Amniotic epithelial cell (primary cell): ENCODE data around the gene SRRM5.
"Not testable (repeated sequence)": the region's sequence is repeated elsewhere in the genome, so short reads cannot be mapped to it uniquely, and the experiment has no call there.

ENCODE experiments used
- DNase-seq: peaks from one replicate; pipeline ENCODE4 v3.0.0-alpha.2; 2010; ENCODE audit warnings: low read depth

SRRM5 gene

DNA sequence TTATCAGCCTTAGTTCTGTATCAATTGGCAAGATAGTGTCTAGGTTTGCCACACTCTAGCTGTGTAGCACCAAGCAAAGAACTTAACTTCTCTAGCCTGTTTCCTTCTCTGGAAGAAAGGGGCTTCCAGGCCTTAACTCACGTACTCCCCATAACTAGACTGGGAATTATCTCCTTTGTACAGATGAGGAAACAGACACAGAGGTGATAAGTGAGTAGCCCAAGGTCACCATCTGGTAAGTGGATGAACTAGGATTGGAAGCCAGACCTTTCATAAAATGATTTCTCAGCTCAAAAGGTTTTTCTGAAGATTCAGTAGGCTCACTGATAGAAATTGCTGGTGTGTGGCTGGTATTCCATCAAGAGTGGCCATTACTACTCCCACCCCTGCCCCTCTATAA, 4.4 kb downstream of the SRRM5 start:
- DNase-seq, result no peak

DNA sequence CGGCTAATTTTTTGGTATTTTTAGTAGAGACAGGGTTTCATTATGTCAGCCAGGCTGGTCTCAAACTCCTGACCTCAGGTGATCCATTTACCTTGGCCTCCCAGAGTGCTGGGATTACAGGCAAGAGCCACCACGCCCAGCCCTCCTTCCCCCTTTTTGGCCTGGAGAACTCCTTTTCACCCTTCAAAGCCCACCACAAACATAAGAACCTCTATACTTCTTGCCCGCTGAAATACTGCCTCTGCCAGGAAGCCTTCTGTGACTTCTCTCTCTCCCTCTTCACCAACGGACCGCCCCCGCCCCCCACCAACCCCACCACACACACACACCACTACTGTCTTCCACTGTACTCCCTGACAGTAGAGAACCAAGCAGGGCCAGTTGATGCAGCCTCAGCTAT, 5.1 kb downstream of the SRRM5 start:
- no peak for DNase-seq

DNA sequence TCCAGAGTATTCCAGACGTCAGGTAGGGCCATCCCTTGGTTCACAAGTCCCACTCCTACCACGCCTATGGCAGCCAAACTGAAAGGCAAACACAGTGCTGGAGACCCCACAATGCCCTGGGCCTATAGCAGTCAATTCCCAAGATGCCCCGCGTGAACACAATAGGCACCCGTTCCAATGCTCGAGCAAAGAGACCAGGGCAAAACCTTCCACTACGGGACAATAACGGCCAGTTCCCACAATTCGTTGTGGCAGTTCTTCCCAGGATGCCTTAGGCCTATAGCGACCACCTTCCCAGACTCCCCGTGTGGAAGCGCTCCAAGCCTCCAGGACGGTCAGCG, 7.0 kb downstream of the SRRM5 start:
- peak; percentile 22 for DNase-seq

DNA sequence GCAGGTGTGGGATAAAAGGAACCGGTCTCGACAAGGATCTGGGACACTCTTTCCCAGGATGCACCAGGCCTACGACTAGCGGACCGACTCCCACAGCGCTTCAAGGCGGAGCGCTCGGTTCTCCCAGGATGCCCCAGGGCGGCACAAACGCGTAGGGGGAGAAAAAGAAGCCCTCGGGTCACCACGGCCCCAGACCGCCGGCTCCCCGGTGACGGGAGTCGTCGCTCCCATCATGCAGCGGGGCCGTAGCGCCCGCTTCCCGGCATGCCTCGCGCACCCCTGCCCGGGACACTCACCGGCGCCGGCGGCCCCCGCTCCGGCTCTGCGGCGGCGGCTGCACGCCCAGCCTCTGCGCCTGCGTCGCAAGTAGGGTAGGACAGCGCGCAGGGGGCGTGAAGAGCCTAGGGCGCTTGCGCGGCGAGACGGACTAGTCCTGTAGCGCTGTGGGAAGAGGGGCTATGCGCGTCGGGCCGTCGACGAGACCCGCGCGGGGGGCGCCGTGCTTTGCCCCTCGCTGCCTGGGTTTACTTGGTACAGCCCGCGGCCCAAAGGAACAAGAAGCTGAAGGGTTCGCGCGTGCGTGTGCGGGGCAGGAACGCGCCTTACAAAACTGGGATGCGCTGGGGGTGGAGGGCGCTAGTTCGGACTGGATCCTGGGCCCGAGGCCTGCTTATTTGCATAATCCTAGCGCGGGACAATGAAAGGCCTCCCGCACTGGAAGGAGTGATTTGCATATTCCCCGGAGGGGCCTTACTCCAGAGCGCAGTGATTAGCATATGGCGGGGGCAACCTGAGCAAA, 7.6 kb downstream of the SRRM5 start, which contains the start of gene ZNF428:
ZNF428 (minus strand) TSS at position 368 of the 799 bp plus-strand sequence. CDS start 5,325 bp downstream, outside the sequence.
- peak; percentile 85 for DNase-seq

DNA sequence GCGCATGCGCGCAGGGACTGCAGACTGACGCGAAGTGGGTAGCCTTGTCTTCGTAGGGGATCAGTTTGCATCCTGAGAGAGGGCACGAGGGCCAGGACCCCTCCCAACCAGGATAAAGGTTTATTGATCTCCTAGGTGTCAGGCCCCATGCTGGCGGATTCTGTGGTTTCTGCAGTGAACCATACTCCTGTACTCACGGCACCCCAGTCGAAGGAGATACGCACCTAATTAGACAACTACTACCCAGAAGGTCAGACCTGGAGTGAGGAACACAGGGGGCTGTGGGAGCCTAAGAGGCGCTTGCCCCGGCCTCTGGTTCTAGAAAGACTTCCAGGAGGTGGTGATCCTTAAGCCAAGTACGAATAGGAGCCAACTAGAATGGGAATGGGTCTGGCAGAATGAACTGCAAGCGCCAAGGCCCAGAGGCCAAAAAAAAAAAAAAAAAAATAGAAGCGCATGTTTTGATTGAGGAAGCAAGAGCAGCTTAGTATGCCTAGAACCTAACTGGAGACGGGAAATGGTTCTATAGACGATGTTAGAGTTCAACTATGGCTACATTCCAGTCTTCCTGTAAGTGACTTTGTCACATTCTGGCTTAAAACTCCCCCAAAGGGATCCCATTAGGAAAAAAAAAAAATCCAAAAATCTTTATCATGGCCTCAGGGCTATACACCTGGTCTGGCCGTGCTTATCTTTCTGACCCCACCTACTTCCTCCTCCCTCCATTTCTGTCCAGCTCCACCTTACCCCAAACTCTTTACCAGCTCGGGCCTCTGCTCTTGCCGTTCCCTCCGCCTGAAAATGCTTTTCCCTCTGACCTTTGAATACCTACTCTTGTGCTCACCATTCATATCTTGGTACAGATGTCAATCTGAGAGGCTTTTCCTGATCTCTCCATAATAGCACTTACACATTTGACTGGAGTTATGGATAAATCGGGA, 8.4 kb downstream of the SRRM5 start:
- DNase-seq, result no peak

DNA sequence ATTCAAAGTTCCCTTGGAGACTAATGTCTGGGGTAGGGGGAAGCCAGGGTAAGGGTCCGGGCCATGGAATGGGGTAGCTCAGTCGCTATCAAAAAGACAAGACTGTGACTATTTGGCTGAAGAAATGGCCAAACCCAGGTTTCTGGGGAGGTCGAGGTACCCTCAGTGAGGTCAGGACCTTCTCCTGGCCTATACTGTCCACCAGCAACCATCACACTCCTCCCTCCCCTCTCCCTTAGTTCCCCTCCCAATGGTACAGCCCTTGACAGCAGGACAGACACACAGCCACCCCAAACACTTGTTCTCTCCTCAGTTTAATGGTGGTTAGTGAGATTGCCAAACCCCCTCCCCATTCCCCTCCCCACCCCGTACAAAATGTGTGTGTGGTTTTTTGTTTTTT, 10.2 kb downstream of the SRRM5 start:
- no peak for DNase-seq

DNA sequence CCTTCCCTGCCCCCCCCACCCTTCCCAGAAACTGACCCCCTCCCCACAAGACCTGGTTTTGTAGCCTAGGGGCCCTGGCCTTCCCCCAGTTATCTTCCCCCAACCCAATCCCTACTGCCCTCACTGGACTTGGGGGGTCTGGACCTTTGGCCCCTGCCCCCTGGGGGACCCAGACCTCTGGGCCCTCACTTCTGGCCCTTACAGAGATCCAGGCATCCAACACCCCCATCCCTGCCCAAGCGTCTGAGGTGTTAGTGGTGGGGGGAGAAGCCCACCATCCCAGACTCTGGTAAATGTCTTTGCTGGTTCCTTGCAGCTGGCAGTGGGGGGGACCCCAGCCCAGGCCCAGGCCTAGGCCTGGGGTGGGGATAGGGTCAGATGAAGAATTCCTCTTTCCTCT, 11.1 kb downstream of the SRRM5 start:
- no peak for DNase-seq

DNA sequence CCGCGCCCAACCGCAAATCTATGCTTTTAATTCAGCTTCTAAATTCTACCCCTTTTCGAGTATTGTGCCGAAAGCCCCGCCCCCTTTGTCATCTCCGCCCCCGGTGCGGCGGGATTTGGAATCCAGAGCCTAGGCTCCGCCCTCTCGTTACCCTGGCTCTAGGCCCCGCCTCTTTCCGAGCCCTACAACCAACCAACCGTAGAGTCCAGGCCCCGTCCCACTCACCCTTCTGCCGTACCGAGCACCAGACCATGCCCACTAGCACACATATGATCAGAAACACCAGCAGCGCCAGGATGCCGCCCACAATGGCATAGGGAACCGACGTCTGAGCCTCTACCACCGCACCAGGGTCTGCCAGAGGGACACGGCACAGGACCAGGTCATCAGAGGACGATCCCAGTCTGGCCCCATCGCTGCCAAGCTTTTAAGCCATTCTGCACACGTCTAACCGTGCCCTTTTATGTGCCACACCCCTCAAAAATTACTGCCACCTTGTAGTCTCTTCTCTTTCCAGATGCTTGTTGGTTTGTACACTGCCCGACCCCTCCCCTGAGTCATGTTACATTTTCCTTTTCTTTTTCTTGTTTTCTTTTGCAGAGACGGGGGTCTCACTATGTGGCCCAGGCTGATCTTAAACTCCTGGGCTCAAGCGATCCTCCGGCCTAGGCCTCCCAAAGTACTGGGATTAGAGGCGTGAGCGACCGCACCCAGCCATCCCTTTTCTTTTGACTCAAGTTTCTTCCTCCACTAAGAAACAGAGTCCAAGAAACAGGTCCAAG, 12.2 kb downstream of the SRRM5 start:
- no peak for DNase-seq

DNA sequence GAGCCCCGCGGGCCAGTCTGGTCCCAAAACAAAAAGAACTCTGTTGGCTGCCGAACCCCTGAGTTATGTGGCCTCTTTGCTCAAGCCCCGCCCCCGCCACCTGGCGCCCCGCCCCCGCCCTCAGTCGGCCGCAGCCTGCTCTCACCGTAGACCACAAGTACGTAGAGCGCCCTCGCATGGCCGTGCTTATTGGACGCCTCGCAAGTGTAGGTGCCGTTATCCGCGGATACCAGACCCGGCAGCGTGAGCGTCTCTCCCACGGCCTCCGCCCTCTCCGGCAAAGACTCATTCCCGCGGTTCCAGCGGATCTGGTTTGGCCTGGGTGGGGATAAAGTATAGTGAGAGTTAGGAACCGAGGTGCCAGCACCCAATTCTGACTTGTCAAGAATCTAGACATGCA, 13.0 kb downstream of the SRRM5 start:
- peak; percentile 74 for DNase-seq

DNA sequence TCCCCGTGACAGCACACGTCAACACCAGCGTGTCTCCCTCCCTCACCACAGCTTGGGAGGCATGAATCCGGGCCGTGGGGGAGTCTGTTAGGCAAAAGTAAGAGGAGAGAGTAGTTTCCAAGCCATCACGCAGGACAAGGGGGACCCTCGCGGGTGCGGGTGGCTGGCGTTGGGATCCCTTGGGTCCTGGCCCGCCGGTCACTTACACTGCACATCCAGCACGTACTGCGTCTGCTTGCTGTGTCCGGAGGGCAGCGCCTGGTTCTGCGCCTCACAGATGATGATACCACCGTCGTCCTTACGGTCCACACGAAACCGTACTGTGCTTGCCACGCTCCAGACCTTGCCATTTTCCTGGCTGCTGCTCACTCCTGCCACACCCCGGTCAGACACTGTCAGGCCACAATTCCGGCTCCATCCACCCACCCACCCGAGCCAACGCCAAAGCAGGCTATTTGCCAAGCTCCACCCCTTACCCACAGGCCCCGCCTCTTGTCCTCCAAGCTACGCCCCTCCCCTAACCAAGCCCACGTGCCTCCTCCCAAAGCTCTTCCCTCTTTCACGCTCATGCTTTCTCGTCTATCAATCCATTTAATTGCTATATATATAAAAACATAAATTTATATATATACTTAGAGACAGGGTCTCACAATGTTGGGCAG, 14.2 kb downstream of the SRRM5 start:
- peak; percentile 38 for DNase-seq

DNA sequence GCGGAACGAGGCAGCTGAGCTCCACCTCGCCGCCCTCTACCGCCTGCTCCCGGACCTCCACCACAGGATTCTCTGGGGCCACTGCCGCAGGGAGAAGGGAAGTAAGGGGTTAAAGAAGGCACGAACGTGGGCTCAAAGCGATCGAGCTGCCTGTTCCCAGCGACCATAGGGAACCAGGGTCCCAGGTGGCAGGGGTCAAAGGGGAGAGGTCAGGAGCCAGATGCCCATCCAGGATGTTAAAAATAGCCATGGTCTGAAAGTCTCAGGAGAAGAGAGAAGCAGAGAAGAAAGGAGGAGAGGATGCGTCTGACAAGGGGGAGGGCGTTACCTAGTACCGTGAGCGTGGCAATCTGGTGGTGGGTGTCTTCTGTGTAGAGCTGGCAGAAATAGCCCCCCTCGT, 14.9 kb downstream of the SRRM5 start:
- DNase-seq, result no peak

DNA sequence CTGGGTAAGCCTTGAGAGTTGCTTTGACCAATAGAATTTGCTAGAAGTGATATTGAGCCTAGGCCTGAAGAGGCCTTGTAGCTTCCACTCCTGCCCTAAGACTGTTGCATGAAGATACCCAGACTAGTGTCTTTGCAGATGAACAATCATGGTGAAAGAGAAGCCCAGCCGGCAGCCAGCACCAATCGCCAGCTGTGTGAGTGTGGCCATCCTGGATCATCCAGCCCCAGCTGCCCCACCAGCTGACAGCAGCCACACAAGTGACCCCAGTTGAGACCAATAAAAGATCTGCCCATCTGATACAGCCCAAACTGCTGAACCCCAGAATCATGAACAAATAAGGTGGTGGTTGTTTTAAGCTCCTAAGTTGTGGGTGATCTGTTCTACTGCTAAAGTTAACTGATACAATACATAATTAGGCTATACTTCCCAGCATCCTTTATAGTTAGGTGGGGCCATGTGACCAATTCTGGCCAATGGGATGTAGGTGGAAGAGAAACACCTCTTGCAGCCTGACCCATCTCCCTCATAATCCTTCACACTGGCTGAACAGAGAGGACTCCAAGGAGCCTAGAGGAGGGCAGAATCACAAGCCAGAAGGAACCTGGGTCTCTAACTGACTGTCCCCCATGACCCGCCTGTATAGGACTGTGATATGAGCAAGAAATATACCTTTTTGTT, 16.9 kb downstream of the SRRM5 start:
- DNase-seq, result no peak

DNA sequence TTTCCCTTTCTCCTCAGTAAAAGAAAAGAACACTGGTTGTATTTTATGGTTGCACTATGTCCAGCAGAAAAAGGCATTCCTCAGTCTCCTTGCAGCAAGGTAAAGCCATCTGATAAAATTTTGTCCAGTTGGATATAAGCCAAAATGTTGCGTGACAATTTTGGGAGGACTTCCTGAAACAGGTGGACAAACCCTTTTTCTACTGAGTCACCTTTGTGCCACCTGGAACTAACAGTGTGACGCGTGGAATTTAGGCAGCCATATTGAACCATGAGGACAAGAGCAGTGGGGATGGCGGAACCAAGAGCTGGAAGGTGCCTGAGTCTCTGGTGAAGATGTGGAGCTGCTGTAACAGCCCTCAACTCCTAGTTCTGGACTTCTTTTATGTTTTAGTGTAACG, 19.6 kb downstream of the SRRM5 start:
- no peak for DNase-seq

DNA sequence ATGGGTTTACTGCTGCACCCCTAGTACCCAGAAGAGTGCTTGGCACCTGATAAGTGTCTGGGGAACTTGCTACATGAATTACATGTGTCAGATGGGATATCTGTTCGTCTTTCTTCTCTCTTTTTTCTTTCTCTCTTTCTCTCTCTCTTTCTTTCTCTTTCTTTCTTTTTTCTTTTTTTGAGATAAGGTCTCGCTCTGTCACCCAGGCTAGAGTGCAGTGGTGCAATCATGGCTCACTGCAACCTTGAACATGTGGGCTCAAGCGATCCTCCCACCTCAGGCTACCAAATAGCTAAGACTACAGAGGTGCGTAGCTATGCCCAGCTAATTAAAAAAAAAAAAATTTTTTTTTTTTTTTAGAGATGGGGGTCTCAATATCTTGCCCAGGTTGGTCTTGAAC, 21.6 kb downstream of the SRRM5 start:
- DNase-seq, result no peak

DNA sequence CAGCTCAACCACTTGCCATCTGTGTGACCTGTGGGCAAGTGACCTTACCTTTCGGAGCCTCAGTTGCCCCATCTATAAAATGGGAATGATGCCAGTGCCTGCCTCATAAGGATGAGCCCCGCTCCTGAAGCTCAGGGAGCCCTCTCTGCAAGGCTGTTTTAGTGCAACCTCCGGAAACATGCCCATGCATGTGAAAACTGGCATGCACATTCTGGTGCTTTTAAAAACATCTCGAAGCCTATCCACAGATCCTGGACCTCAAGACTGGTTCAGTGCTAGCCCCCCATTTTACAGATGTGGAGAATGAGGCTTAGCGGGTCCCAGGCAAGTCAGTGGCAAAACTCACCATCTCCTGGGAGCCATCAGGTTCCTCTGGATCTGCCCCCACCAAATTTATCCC, 22.2 kb downstream of the SRRM5 start:
- no peak for DNase-seq

DNA sequence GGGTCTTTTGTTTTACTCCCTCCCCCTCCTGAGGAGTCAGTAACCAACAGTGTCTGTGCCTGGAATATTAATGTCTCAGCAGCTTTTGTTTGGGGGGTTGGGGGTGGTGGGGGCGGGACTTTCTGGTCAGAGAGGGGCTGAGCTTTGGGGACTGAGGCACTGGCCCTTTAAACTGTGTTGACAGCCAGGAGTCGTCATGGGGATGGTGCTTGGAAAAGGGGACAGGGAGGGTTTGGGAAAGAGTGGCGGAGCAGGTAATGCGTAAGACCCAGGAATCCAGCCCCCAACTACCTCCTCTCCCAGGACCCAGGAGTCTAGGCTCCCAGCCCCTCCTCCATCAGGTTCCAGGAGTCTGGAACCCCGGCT, 22.6 kb downstream of the SRRM5 start:
- DNase-seq, result no peak

DNA sequence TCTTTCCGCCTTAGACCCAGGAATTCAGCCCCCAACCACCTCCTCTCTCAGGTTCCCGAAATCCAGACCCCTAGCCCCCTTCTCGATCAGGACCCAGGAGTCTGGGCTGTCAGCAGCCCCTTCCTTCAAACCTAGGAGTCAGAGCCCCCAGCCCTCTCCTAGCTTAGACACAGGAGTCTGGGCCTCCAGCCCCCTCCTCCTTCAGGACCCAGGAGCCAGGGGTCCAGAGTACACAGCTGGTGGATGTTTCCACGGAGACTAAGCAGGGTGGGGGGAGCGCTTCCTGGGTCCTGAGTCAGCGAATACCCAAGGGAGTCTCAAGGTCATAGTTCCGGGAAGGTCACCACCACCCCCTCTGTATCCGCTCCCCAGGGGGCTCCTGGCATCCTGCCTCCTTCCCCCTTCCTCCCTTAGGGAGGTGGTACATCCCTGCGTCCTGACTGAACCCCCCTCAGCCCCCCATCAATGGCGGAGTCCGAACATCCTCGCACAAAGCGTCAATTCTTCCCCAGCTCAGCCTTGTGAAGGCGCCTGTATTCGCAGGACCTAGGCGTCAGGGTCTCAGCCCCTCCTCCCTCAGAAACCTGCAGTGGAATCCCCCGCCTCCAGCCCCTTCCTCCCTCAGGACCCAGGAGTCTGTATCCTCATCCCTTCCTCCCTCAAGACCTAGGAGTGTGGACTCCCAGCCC, 23.1 kb downstream of the SRRM5 start:
- DNase-seq, result peak; percentile 28

DNA sequence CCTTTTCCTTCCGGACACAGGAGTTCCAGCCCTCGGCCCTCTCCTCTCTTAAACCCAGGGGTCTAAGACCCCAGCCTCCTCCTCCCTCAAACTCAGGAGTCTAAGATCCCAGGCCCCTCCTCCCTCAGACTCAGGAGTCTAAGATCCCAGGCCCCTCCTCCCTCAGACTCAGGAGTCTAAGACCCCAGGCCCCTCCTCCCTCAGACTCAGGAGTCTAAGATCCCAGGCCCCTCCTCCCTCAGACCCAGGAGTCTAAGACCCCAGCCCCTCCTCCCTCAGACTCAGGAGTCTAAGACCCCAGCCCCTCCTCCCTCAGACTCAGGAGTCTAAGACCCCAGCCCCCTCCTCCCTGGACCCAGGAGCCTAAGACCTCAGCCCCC, 23.7 kb downstream of the SRRM5 start:
- DNase-seq, result not testable (repeated sequence)

DNA sequence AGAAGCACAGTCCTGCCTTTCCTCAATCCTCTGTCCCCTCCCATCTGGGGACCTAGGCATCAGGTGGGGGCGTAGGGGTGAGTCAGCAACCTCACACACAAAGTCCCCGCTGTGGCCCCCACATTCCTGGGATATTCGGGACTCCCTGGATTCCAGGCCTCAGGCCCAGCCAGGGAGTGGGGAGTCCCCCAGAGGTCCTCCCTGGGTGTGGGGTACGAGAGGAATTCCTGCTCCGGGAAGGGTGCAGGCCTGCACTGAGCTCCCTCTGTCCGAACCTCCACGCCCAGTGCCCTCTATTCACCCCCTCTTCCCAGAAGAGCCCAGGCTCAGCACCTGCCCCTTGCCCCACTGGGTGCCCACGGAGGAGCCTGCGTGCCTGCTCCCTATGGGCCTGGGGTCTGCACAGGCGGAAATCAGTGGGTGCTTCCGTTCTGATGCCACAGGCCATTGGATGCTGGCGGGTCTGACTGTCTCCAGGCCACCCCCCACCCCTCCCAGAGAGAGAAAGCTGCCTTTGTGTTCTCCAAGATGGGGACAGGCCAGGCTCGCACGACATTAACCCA, 24.3 kb downstream of the SRRM5 start:
- DNase-seq, result peak; percentile 28

DNA sequence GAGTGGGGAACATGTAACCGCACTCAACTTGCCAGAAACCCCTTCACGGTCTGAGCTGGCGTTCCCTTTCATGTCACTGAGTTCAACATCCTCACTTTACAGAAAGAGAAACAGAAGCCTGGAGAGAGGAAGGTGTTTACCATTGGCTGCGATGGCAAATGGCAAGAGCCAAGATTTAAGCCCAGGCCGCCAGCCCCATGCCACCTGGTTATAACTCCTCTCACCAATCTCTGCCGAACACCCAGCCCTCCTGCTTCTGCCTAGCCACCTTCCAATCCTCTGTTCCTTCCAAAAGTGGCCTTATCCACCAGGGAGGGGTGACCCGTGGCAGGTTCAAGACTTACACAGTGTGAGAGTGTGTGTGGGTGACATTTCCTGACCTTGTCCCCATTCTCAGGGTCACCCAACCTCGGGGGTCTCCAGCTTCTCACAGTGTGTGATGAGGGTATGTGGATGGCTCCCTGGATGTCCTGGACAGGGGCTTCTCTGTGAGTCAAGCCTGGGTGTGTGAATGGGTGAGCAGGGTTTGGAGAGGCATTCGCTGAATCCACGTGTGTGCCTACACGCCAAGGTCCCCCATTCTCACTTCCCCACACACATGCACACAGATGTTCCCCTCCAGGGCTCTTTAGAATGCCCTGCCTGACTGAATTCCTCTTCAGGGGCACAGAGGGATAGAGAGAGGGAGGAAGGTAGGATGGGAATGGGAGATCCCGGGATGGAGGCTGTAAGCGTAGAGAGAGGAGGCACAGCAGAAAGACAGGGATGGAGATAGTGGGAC, 26.5 kb downstream of the SRRM5 start:
- DNase-seq, result no peak
